A549 treated with Mapracorat at 1 μM for 4 hours (cell line): Measurements from ENCODE around the gene PHF3. TPM values are rescaled to one million over a fixed set of nuclear protein-coding genes. Genes with fewer than 3 reads are reported as not detected.

Source experiments
- total RNA-seq: library from RNA; stranded (reverse); fragments of 200-300 nt; extraction: Qiagen RNA extraction; gene quantifications from 5 replicates; pipeline ENCODE4 v1.2.3, GENCODE V29; 2022

PHF3 gene, protein sequence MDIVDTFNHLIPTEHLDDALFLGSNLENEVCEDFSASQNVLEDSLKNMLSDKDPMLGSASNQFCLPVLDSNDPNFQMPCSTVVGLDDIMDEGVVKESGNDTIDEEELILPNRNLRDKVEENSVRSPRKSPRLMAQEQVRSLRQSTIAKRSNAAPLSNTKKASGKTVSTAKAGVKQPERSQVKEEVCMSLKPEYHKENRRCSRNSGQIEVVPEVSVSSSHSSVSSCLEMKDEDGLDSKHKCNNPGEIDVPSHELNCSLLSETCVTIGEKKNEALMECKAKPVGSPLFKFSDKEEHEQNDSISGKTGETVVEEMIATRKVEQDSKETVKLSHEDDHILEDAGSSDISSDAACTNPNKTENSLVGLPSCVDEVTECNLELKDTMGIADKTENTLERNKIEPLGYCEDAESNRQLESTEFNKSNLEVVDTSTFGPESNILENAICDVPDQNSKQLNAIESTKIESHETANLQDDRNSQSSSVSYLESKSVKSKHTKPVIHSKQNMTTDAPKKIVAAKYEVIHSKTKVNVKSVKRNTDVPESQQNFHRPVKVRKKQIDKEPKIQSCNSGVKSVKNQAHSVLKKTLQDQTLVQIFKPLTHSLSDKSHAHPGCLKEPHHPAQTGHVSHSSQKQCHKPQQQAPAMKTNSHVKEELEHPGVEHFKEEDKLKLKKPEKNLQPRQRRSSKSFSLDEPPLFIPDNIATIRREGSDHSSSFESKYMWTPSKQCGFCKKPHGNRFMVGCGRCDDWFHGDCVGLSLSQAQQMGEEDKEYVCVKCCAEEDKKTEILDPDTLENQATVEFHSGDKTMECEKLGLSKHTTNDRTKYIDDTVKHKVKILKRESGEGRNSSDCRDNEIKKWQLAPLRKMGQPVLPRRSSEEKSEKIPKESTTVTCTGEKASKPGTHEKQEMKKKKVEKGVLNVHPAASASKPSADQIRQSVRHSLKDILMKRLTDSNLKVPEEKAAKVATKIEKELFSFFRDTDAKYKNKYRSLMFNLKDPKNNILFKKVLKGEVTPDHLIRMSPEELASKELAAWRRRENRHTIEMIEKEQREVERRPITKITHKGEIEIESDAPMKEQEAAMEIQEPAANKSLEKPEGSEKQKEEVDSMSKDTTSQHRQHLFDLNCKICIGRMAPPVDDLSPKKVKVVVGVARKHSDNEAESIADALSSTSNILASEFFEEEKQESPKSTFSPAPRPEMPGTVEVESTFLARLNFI (N-terminal part only)
- 8.2 to 11.1 TPM (median 10.6 TPM) in 5 replicates for total RNA-seq

DNA sequence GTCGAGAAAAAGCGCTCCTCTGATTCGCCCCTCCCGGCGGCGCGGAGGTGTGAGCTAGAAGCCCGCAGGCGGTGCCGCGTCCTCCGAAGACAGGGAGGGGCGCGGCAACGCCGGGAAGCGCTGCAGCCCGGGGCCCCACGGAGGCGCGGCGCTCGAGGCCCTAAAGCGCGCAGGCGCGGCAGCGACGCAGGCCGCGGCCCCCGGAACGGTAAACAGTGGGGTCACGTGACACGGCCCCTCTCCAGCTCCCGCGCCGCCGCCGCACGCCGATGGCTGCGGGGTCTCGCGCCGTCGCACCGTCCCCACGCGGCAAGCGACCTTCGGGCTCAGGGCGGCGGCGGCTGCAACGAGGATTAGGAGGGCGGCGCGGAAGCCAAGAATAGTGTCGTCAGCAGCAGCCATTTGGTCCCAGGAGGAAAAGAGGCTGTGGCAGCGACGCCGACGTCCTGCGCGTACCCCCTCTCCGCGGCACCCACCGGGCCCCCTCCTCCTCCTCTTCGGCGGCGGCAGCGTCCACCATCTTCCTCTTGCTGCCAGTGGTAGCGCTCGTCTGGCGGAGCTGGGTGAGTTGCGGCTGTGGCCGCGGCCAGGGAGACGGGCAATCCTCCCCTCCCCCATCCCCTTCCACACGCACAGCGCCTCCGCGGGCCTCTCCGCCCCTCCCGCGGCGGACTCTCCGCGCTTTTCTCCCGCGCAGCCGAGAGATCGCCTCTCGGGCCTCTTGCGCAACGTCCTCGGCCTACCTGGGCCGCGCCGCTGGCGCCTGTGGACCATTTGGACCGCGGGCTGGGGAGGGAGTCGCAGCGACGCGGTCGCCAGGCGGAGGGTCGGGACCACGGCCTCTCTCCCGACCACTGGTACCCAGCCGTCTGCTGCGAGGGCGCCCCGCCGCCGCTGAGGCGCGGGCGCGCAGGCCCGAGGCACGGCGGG lies at the start of gene PHF3:
PHF3 (plus strand) TSS at position 215 of the 930 bp plus-strand sequence. CDS start 10,750 bp downstream, outside the sequence.

Other genes starting within 250 kb of the PHF3 start
- gene PTP4A1, start 63.3 kb upstream of the PHF3 start, total RNA-seq, result 90.3 to 103 TPM (median 93.9 TPM) in 5 replicates